ENCODE data around the gene OPN1LW.
"Not testable (repeated sequence)": the region's sequence is repeated elsewhere in the genome, so short reads cannot be mapped to it uniquely, and the experiment has no call there.

Gene OPN1LW

GRCh38 chrX:154135458-154136229 lies 8.4 kb upstream of the OPN1LW start:
- DNase-seq = no peak

- DNase-seq = no peak
These were observed 7.3 kb upstream of the OPN1LW start for GRCh38 chrX:154136627-154137161.

- no peak for DNase-seq
These were observed 5.2 kb upstream of the OPN1LW start for GRCh38 chrX:154138857-154139256.

GRCh38 chrX:154140206-154140605 lies 3.8 kb upstream of the OPN1LW start:
- DNase-seq = no peak

GRCh38 chrX:154140742-154141141 lies 3.3 kb upstream of the OPN1LW start:
- DNase-seq = no peak

GRCh38 chrX:154142386-154142785 lies 1.7 kb upstream of the OPN1LW start:
- DNase-seq = no peak

- no peak for DNase-seq
These were observed 895 bp upstream of the OPN1LW start for GRCh38 chrX:154142950-154143745.

- DNase-seq = not testable (repeated sequence)
These were observed 7.0 kb downstream of the OPN1LW start for GRCh38 chrX:154151030-154151429.

- DNase-seq = not testable (repeated sequence)
These were observed 12.2 kb downstream of the OPN1LW start for GRCh38 chrX:154156221-154156620.

- DNase-seq = not testable (repeated sequence)
These were observed 13.2 kb downstream of the OPN1LW start for GRCh38 chrX:154157207-154157606.

- DNase-seq = not testable (repeated sequence)
These were observed 15.3 kb downstream of the OPN1LW start for GRCh38 chrX:154159345-154159744.

GRCh38 chrX:154164902-154165301 lies 20.9 kb downstream of the OPN1LW start:
- DNase-seq = not testable (repeated sequence)

- DNase-seq = not testable (repeated sequence)
These were observed 24.3 kb downstream of the OPN1LW start for GRCh38 chrX:154168384-154168783.

- DNase-seq = not testable (repeated sequence)
These were observed 28.5 kb downstream of the OPN1LW start for GRCh38 chrX:154172535-154172943.

GRCh38 chrX:154174356-154174755 lies 30.3 kb downstream of the OPN1LW start:
- not testable (repeated sequence) for DNase-seq

GRCh38 chrX:154182296-154182695 lies 38.3 kb downstream of the OPN1LW start, which contains the start of gene OPN1MW:
Gene OPN1MW, plus strand, starts transcription at chrX:154182596. Its CDS starts 82 bp downstream, at chrX:154182678.
- not testable (repeated sequence) for DNase-seq

- not testable (repeated sequence) for DNase-seq
These were observed 39.8 kb downstream of the OPN1LW start for GRCh38 chrX:154183794-154184193.

GRCh38 chrX:154192846-154193245 lies 48.8 kb downstream of the OPN1LW start:
- not testable (repeated sequence) for DNase-seq

- not testable (repeated sequence) for DNase-seq
These were observed 50.3 kb downstream of the OPN1LW start for GRCh38 chrX:154194316-154194715.

GRCh38 chrX:154196466-154196865 lies 52.4 kb downstream of the OPN1LW start:
- DNase-seq = not testable (repeated sequence)

All from cerebellar nuclear complex (tissue), 1 donor.